Endothelial cell of umbilical vein (primary cell): ENCODE measurements around the gene GALNT10. TPM values are rescaled to one million over a fixed set of nuclear protein-coding genes. Genes with fewer than 3 reads are reported as not detected.

Experiments
- BruUV-seq: library from RNA; stranded (reverse); fragments of 400-500 nt; replicated peaks from 2 replicates; lab custom pipeline; 2021; lab: Mats Ljungman, UMichigan
- CTCF ChIA-PET: fragments of 300-600, 350-600 bp; sonication (Branson Sonifier 250); formaldehyde crosslinking; loops from one replicate; lab custom pipeline; 2021; ENCODE audit warnings: antibody characterized with exemption, inconsistent platforms; lab: Charles Lee
- POLR2A ChIA-PET: fragments of 300-600, 350-600 bp; sonication (Branson Sonifier 250); formaldehyde crosslinking; loops from one replicate; lab custom pipeline; 2021; ENCODE audit warnings: antibody characterized with exemption, inconsistent platforms; lab: Charles Lee
- DNase-seq: peaks from one replicate; pipeline ENCODE4 v3.0.0-alpha.2; 2011; ENCODE audit warnings: low read depth, low spot score
- FAIRE-seq: peaks from 2 replicates; lab custom pipeline; 2011; peaks lifted over from hg19 to GRCh38; lab: Jason Lieb, UNC
- H2AFZ ChIP-seq: 2 replicates; pipeline ENCODE4 v1.6.0; 2012; ENCODE audit warnings: low read depth, low read length, control low read depth, inconsistent platforms
- H3K27ac ChIP-seq: 2 replicates; pipeline ENCODE4 v1.5.1; 2011; ENCODE audit warnings: low read depth, mild to moderate bottlenecking, control low read depth, low read length, moderate library complexity; ENCODE audit not compliant: insufficient read depth
- H3K27me3 ChIP-seq, 2 experiments: 2 replicates each; pipeline versions ENCODE4 v1.6.0 to v1.6.1; 2011; ENCODE audit warnings: low read length in 2 of 2, mixed read lengths in 1 of 2; ENCODE audit not compliant: control insufficient read depth in 2 of 2, insufficient read depth in 2 of 2
- H3K36me3 ChIP-seq, 2 experiments: 2 replicates in 1 of 2; 3 replicates in 1 of 2; pipeline ENCODE4 v1.5.1; 2011; ENCODE audit warnings: low read length in 2 of 2, mild to moderate bottlenecking in 1 of 2, moderate library complexity in 1 of 2; ENCODE audit not compliant: control insufficient read depth in 2 of 2, insufficient read depth in 2 of 2; ENCODE audit errors: extremely low read depth in 1 of 2
- H3K4me1 ChIP-seq: 3 replicates; pipeline ENCODE4 v1.5.1; 2011; ENCODE audit warnings: mild to moderate bottlenecking, low read length; ENCODE audit not compliant: control insufficient read depth, insufficient read depth; ENCODE audit errors: extremely low read depth
- H3K4me2 ChIP-seq: 2 replicates; pipeline ENCODE4 v1.6.1; 2011; ENCODE audit warnings: low read length, control low read depth, mixed read lengths; ENCODE audit not compliant: insufficient read depth
- H3K4me3 ChIP-seq, 3 experiments: fragments of 200-600 bp in 1 of 3; sonication (generic), shearing (Covaris generic) in 1 of 3; replicated peaks in 1 of 3; 2 replicates each; pipeline ENCODE4 v1.5.1; 2011 to 2016; ENCODE audit warnings: control low read depth in 3 of 3, low read length in 3 of 3, mild to moderate bottlenecking in 2 of 3, inconsistent platforms in 1 of 3, low read depth in 1 of 3, moderate library complexity in 1 of 3; ENCODE audit not compliant: insufficient read depth in 1 of 3
- H3K79me2 ChIP-seq: 2 replicates; pipeline ENCODE4 v1.6.0; 2012; ENCODE audit warnings: low read length, inconsistent platforms; ENCODE audit not compliant: control insufficient read depth, insufficient read depth
- H3K9ac ChIP-seq: replicated peaks from 2 replicates; pipeline ENCODE3; 2011; ENCODE audit warnings: low read length, control low read depth; ENCODE audit not compliant: insufficient read depth; ENCODE audit errors: extremely low read depth
- H3K9me1 ChIP-seq: replicated peaks from 3 replicates; pipeline ENCODE4 v1.6.0; 2011; ENCODE audit warnings: mild to moderate bottlenecking, low read length; ENCODE audit not compliant: control insufficient read depth, insufficient read depth; ENCODE audit errors: extremely low read depth
- H3K9me3 ChIP-seq: replicated peaks from 2 replicates; pipeline ENCODE4 v1.5.1; 2012; ENCODE audit warnings: low read length, inconsistent platforms; ENCODE audit not compliant: control insufficient read depth, insufficient read depth
- H4K20me1 ChIP-seq: replicated peaks from 2 replicates; pipeline ENCODE3; 2011; ENCODE audit warnings: mild to moderate bottlenecking, low read length; ENCODE audit not compliant: control insufficient read depth, insufficient read depth; ENCODE audit errors: extremely low read depth
- EZH2 ChIP-seq: IDR thresholded peaks from 2 replicates; pipeline ENCODE4 v1.6.1; 2012; ENCODE audit warnings: borderline replicate concordance, low read depth, mild to moderate bottlenecking, moderate library complexity, low read length, inconsistent platforms; ENCODE audit not compliant: severe bottlenecking
- GATA2 ChIP-seq: IDR thresholded peaks from 2 replicates; pipeline ENCODE4 v1.7.0; 2011; ENCODE audit warnings: low read depth, mild to moderate bottlenecking, moderate library complexity, mixed read lengths, low read length; ENCODE audit not compliant: insufficient read length, insufficient read depth
- JUN ChIP-seq: IDR thresholded peaks from 2 replicates; pipeline ENCODE4 v1.6.1; 2011; ENCODE audit warnings: borderline replicate concordance, low read depth; ENCODE audit not compliant: insufficient read length, insufficient read depth
- MAX ChIP-seq: IDR thresholded peaks from 2 replicates; pipeline ENCODE4 v1.6.1; 2011; ENCODE audit not compliant: insufficient read depth, insufficient read length
- MYC ChIP-seq: IDR thresholded peaks from one replicate; pipeline ENCODE4 v1.6.1; 2011; ENCODE audit warnings: mild to moderate bottlenecking, low read depth, low read length
- POLR2A ChIP-seq: IDR thresholded peaks from 2 replicates; pipeline ENCODE4 v1.6.1; 2012; ENCODE audit warnings: low read depth, mild to moderate bottlenecking, control low read depth, low read length
- POLR2AphosphoS5 ChIP-seq: IDR thresholded peaks from 2 replicates; pipeline ENCODE4 v1.6.1; 2012; ENCODE audit warnings: low read depth, mild to moderate bottlenecking, control low read depth, low read length, moderate library complexity; ENCODE audit not compliant: insufficient read depth
- dilution Hi-C: fragments of 300-500 bp; cut with MboI; formaldehyde crosslinking; loops from one replicate; pipeline ENCODE4 v1.15.0; 2019; ENCODE audit warnings: low sequenced_read_pairs; ENCODE audit not compliant: extremely low pct_ligation_motif_present
- intact Hi-C: fragments of 100-400 bp; cut with micrococcal nuclease; formaldehyde crosslinking; loops from one replicate; pipeline ENCODE4 v1.10.0; 2022
- polyA plus RNA-seq, 4 experiments: library from polyadenylated mRNA; depleted of rRNA in 3 of 4; stranded (reverse) in 3 of 4; unstranded in 1 of 4; fragments of >200 nt; gene quantifications; 2 replicates each; pipeline versions ENCODE4 v1.2.1 to v1.2.3, GENCODE V29; 2011 to 2012; ENCODE audit warnings: missing spikeins in 1 of 4
- total RNA-seq: library from RNA; stranded (reverse); gene quantifications from 2 replicates; pipeline ENCODE4 v1.2.3, GENCODE V29; 2021
- TF ChIP-seq, protein P1 (sequence below), 2 donors: IDR thresholded peaks; 1 replicate in 1 of 2; 2 replicates in 1 of 2; pipeline ENCODE4 v1.5.1; 2011; ENCODE audit warnings: low read length in 2 of 2, mild to moderate bottlenecking in 2 of 2, moderate library complexity in 2 of 2, control low read depth in 1 of 2, inconsistent platforms in 1 of 2, low read depth in 1 of 2; ENCODE audit not compliant: insufficient read depth in 1 of 2; ENCODE audit errors: extremely low read depth in 1 of 2

Gene GALNT10
- total and polyA plus RNA-seq, 2 donors (not counting 3 experiments of a cell fraction or from before 2014, with no cell fraction given) = 70.2 to 77.6 TPM

DNA sequence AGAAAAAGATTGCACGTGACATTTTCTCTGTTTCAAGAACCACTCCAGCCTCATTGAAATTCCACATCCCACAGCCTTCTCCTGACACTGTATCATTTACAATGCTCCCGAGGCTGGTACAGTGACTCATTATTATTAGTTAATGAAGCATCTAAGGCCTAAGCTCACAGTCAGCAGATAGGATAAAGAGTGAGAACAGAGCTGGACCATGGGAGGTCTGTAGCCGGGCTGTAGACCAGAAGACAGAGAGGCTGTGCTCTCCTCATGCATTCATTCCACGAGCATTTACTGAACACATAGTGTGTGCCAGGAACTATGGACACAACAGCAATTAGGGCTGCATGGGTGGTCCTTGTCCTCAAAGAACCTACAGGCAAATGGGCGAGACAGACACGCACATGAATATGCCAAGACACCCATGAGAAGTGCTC lies 47.3 kb upstream of the GALNT10 start:
- ChIA-PET CTCF (no interaction called here), POLR2A (no interaction called here)
- TF ChIP-seq, protein P1, sequence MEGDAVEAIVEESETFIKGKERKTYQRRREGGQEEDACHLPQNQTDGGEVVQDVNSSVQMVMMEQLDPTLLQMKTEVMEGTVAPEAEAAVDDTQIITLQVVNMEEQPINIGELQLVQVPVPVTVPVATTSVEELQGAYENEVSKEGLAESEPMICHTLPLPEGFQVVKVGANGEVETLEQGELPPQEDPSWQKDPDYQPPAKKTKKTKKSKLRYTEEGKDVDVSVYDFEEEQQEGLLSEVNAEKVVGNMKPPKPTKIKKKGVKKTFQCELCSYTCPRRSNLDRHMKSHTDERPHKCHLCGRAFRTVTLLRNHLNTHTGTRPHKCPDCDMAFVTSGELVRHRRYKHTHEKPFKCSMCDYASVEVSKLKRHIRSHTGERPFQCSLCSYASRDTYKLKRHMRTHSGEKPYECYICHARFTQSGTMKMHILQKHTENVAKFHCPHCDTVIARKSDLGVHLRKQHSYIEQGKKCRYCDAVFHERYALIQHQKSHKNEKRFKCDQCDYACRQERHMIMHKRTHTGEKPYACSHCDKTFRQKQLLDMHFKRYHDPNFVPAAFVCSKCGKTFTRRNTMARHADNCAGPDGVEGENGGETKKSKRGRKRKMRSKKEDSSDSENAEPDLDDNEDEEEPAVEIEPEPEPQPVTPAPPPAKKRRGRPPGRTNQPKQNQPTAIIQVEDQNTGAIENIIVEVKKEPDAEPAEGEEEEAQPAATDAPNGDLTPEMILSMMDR (IDR thresholded peaks at IDR 0.05; ENCODE audit: extremely low read depth in 1 of 2, insufficient read depth in 1 of 2, low read depth in 1 of 2, low read length in 2 of 2) = no peak
- no peak for TF ChIP-seq GATA2
- no peak for TF ChIP-seq POLR2AphosphoS5
- TF ChIP-seq JUN = no peak
- no peak for TF ChIP-seq MYC
- intact Hi-C loops (no loop called here), dilution Hi-C loops (no loop called here)
- Histone ChIP-seq H3K9me1 (no peaks in the 10 kb centered on the region), H3K4me1 (no peaks in the 10 kb centered on the region), H3K27me3 (peaks cover 0 to 2% of the 10 kb centered on the region in 2 experiments), H3K27ac (no peak overlapping the region), H3K4me2 (no peak overlapping the region), H3K4me3 (no peak overlapping the region), H3K9me3 (no peaks in the 10 kb centered on the region), H4K20me1 (no peaks in the 10 kb centered on the region), H3K79me2 (no peaks in the 10 kb centered on the region), H3K9ac (no peak overlapping the region), H3K36me3 (no peaks in the 10 kb centered on the region), H2AFZ (no peak overlapping the region)
- no peak for FAIRE-seq
- BruUV-seq = no TSS peak
- DNase-seq = no peak

GRCh38 chr5:154145268-154145667 lies 45.3 kb upstream of the GALNT10 start:
- ChIA-PET POLR2A (interaction anchor here (0.7 kb wide), 1 partner anchor 37 kb away, joined by 11 read pairs; no protein-coding TSS in a partner anchor), CTCF (interaction anchor here (0.9 kb wide), 1 partner anchor 260 kb away, joined by 4 read pairs; no protein-coding TSS in a partner anchor)
- BruUV-seq = no TSS peak
- TF ChIP-seq POLR2AphosphoS5 (no peak), JUN (no peak), MAX (no peak), EZH2 (no peak), GATA2 (no peak), POLR2A (no peak)
- TF ChIP-seq, protein P1 (IDR thresholded peaks at IDR 0.05; ENCODE audit: extremely low read depth in 1 of 2, insufficient read depth in 1 of 2, low read depth in 1 of 2, low read length in 2 of 2) = no peak
- H3K9ac ChIP-seq = no peak overlapping the region
- no peak overlapping the region for H3K4me3 ChIP-seq
- H3K79me2 ChIP-seq = no peaks in the 10 kb centered on the region
- no peak for DNase-seq
- no peaks in the 10 kb centered on the region for H3K36me3 ChIP-seq
- H3K4me1 ChIP-seq = no peaks in the 10 kb centered on the region
- H4K20me1 ChIP-seq = no peaks in the 10 kb centered on the region
- no peak for FAIRE-seq
- H3K27me3 ChIP-seq = peaks cover 0 to 2% of the 10 kb centered on the region in 2 experiments
- H3K27ac ChIP-seq = no peak overlapping the region
- intact Hi-C loops (no loop called here), dilution Hi-C loops (no loop called here)
- H2AFZ ChIP-seq = no peak overlapping the region
- H3K4me2 ChIP-seq = no peak overlapping the region
- no peaks in the 10 kb centered on the region for H3K9me1 ChIP-seq
- H3K9me3 ChIP-seq = no peaks in the 10 kb centered on the region
